Mucosa of rectum (tissue), 2 donors: Measurements from ENCODE around the gene TEX13B.
"Not testable (repeated sequence)": the region's sequence is repeated elsewhere in the genome, so short reads cannot be mapped to it uniquely, and the experiment has no call there.

Experiments used
- H3K27ac ChIP-seq, 2 donors: one replicate each; pipeline ENCODE4 v1.7.0; 2013; ENCODE audit warnings: inconsistent platforms in 2 of 2, low read depth in 2 of 2, low read length in 2 of 2
- H3K27me3 ChIP-seq, 2 donors: one replicate each; pipeline ENCODE4 v1.7.0; 2013; ENCODE audit warnings: low read length in 2 of 2; ENCODE audit not compliant: control insufficient read depth in 2 of 2, insufficient read depth in 2 of 2
- H3K36me3 ChIP-seq, 2 donors: one replicate each; pipeline ENCODE4 v1.7.0; 2013; ENCODE audit warnings: low read length in 2 of 2; ENCODE audit not compliant: control insufficient read depth in 2 of 2, insufficient read depth in 2 of 2
- H3K4me1 ChIP-seq, 2 donors: one replicate each; pipeline ENCODE4 v1.7.0; 2013; ENCODE audit warnings: low read length in 2 of 2, mild to moderate bottlenecking in 1 of 2; ENCODE audit not compliant: control insufficient read depth in 2 of 2, insufficient read depth in 2 of 2
- H3K4me3 ChIP-seq, 2 donors: one replicate each; pipeline ENCODE4 v1.7.0; 2013; ENCODE audit warnings: low read length in 2 of 2
- H3K9ac ChIP-seq, 2 donors: one replicate each; pipeline ENCODE4 v1.7.0; 2013; ENCODE audit warnings: low read length in 2 of 2, low read depth in 1 of 2, mild to moderate bottlenecking in 1 of 2
- H3K9me3 ChIP-seq, 2 donors: one replicate each; pipeline ENCODE4 v1.7.0; 2013; ENCODE audit warnings: low read length in 2 of 2; ENCODE audit not compliant: control insufficient read depth in 2 of 2
- donor health status: healthy.
- donor health status: Normal muscosa, but diverticular disease.

Gene TEX13B

DNA sequence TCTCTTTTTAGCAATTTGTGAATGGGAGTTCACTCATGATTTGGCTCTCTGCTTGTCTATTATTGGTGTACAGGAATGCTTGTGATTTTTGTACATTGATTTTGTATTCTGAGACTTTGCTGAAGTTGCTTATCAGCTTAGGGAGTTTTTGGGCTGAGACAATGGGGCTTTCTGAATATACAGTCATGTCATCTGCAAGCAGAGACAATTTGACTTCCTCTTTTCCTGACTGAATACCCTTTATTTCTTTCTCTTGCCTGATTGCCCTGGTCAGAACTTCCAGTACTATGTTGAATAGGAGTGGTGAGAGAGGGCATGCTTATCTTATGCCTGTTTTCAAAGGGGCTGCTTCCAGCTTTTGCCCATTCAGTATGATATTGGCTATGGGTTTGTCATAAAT is 26.8 kb downstream of the TEX13B start:
- H3K9ac ChIP-seq, H3K36me3 ChIP-seq, H3K9me3 ChIP-seq, H3K4me1 ChIP-seq, H3K27me3 ChIP-seq, H3K27ac ChIP-seq, H3K4me3 ChIP-seq: not testable (repeated sequence)

DNA sequence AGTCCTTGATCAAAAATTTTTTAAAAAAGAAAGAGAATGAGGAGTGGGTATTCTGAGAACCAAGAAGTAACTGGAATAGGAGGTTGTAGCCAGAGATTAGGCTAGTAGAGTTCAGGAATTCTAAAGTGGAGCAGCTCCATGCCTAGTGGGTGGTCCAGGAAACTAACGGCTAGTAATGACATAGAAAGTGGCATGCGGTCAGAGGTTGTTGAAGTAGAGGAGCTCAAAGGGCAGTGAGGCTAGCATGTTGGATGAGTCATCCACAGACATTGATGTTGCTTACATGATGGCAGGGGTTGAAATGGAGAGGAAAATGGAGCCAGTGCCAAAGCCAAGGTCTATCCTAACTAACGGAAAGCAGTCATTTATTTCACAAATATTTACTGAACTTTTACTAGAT is 42.1 kb downstream of the TEX13B start:
- no peak overlapping the region for H3K9ac ChIP-seq
- peaks cover 0 to 3% of the 10 kb centered on the region in 2 donors for H3K27me3 ChIP-seq
- no peaks in the 10 kb centered on the region for H3K36me3 ChIP-seq
- no peaks in the 10 kb centered on the region for H3K9me3 ChIP-seq
- no peak overlapping the region for H3K4me3 ChIP-seq
- H3K27ac ChIP-seq: no peak overlapping the region
- H3K4me1 ChIP-seq: no peaks in the 10 kb centered on the region

DNA sequence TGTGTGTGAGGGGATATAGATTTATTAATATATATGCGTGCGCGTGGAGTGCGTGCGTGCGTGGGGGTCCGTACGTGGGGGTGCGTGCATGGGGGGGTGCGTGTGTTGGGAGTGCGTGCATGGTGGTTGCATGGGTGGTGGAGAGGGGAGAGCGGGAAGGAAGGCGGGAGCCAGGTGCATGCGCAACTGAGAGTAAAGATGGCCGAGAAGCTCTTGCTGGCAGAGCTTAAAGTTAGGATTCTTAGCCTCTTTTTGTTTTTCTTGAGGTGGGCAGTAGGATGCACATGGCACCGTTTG is 45.8 kb downstream of the TEX13B start:
- no peak overlapping the region for H3K4me3 ChIP-seq
- H3K27me3 ChIP-seq: peaks cover 0 to 3% of the 10 kb centered on the region in 2 donors
- no peaks in the 10 kb centered on the region for H3K4me1 ChIP-seq
- no peaks in the 10 kb centered on the region for H3K9me3 ChIP-seq
- no peaks in the 10 kb centered on the region for H3K36me3 ChIP-seq
- H3K9ac ChIP-seq: no peak overlapping the region
- H3K27ac ChIP-seq: no peak overlapping the region

DNA sequence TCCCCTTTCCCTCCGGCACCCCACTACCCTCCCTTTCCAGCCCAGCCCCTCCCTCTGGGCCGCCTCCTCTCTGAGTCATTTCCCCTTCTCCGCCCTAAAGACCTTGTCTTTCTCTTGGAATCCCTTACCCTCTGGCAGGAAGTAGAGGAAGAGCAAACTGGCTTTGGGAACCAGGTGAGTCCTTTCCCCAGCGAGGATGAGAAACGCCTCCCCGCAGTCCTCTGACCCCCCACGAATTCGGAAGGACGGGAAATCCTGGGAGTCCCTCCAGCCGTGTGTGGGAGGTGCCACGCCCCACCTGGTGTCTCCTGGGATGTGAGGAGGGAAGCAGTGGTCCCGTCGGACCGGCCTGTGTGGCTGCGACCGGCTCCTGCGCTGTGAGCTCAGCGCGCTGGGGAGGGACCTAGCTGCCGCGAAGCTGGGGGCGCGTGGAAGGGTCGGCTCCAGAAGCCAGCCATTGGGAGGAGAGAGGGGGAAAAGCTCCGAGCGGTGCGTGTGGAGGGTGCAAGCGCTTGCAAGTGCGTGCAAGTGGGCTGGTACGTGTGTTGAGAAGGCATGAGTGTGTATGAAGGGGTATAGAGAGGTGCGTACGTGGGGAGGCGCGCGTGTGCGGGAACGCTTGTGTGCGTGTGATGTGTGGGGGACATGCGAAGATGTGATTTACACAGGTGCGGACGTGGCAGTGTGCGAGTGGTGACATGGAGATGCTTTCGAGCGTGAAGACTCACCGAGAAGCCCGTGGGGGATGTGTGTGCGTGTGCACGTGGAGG is 46.3 kb downstream of the TEX13B start:
- Histone ChIP-seq H3K36me3 (no peaks in the 10 kb centered on the region), H3K4me1 (no peaks in the 10 kb centered on the region), H3K27ac (no peak overlapping the region), H3K27me3 (peaks cover 0 to 3% of the 10 kb centered on the region in 2 donors), H3K9me3 (no peaks in the 10 kb centered on the region), H3K4me3 (no peak overlapping the region), H3K9ac (no peak overlapping the region)

DNA sequence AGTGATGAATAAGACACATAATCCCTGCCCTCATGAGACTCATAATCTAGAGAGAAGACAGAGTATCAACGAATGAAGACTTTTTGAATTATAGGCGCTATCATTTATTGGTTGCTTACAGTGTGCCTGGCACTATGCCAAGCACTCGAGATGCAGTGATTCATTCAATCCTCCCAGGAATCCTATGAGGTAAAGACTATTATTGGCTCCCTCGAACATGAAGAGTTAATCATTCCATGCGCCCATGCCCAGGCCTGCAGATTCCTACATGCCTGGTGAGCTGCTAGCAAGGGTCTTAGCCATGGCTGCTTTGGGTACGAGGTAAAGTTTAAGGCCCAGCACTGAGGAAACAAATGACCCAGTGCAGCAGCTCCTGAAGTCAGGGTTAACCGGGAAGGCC is 47.0 kb downstream of the TEX13B start:
- H3K9ac ChIP-seq: no peak overlapping the region
- H3K9me3 ChIP-seq: no peaks in the 10 kb centered on the region
- no peak overlapping the region for H3K4me3 ChIP-seq
- H3K36me3 ChIP-seq: no peaks in the 10 kb centered on the region
- H3K27me3 ChIP-seq: peaks cover 0 to 3% of the 10 kb centered on the region in 2 donors
- no peak overlapping the region for H3K27ac ChIP-seq
- H3K4me1 ChIP-seq: no peaks in the 10 kb centered on the region

DNA sequence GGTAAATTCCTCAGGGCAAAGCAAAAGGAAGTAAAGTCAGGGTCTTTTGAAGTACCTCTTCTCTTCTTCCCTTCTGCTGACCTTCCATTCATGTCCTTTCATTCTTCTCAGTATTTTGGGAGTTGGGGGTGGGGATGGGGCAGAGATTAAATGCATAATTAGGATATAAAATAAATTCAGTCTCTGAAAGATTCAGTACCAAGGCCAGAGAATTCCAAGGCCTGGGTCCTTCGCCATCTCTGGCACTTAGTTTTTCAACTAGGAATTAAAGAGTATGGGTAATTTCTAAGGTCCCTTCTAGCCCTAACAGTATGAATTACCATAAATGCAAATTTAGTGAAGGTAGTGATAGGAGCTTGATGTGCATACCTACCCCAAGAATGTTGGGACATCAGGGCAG is 47.9 kb downstream of the TEX13B start:
- no peak overlapping the region for H3K27ac ChIP-seq
- no peaks in the 10 kb centered on the region for H3K27me3 ChIP-seq
- no peaks in the 10 kb centered on the region for H3K36me3 ChIP-seq
- no peak overlapping the region for H3K4me3 ChIP-seq
- H3K4me1 ChIP-seq: no peaks in the 10 kb centered on the region
- H3K9me3 ChIP-seq: no peaks in the 10 kb centered on the region
- H3K9ac ChIP-seq: no peak overlapping the region
